ENCODE results near the gene L1CAM. TPM values are rescaled to one million over a fixed set of nuclear protein-coding genes. Genes with fewer than 3 reads are reported as not detected.

Gene L1CAM
- total and polyA plus RNA-seq, 2 experiments from 2014 or later = 0.33 to 0.69 TPM

GRCh38 chrX:153865321-153865580, 20.7 kb downstream of the L1CAM start:
- Histone ChIP-seq H3K4me1 (ENCODE audit: insufficient read depth) (no peaks in the 10 kb centered on the region), H2AFZ (no peak overlapping the region), H3K36me3 (replicated peaks; ENCODE audit: insufficient read depth, low read depth) (no peaks in the 10 kb centered on the region), H3K4me2 (no peak overlapping the region), H3K9me3 (ENCODE audit: low read depth) (no peaks in the 10 kb centered on the region), H3K9me2 (replicated peaks; ENCODE audit: insufficient read depth) (no peaks in the 10 kb centered on the region), H3K27me3 (no peaks in the 10 kb centered on the region), H3K27ac (no peak overlapping the region), H4K20me1 (ENCODE audit: insufficient read depth, poor library complexity, severe bottlenecking) (no peaks in the 10 kb centered on the region), H3K79me2 (no peaks in the 10 kb centered on the region), H3K4me3 (no peak overlapping the region)
- DNase-seq (ENCODE audit: low spot score) = no peak
- WGBS (ENCODE audit: low lambda C conversion rate, missing lambda C conversion rate) = 91% methylated on average over 6 of the region's 11 CpGs
- TF ChIP-seq EZH2phosphoT487 (IDR thresholded peaks at IDR 0.05; ENCODE audit: low read depth, severe bottlenecking, unreplicated experiment) (no peak), EZH2 (IDR thresholded peaks at IDR 0.05; ENCODE audit: borderline replicate concordance) (no peak), CTCF (IDR thresholded peaks at IDR 0.05; ENCODE audit: poor library complexity) (no peak)

GRCh38 chrX:153864561-153865320, 21.2 kb downstream of the L1CAM start:
- TF ChIP-seq EZH2 (IDR thresholded peaks at IDR 0.05; ENCODE audit: borderline replicate concordance) (no peak), EZH2phosphoT487 (IDR thresholded peaks at IDR 0.05; ENCODE audit: low read depth, severe bottlenecking, unreplicated experiment) (no peak), CTCF (IDR thresholded peaks at IDR 0.05; ENCODE audit: poor library complexity) (no peak)

GRCh38 chrX:153864101-153864500, 21.9 kb downstream of the L1CAM start:
- Histone ChIP-seq H3K27me3 (no peaks in the 10 kb centered on the region), H2AFZ (no peak overlapping the region), H3K4me2 (no peak overlapping the region), H3K27ac (no peak overlapping the region), H4K20me1 (ENCODE audit: insufficient read depth, poor library complexity, severe bottlenecking) (no peaks in the 10 kb centered on the region), H3K4me3 (no peak overlapping the region), H3K79me2 (no peaks in the 10 kb centered on the region), H3K9me3 (ENCODE audit: low read depth) (no peaks in the 10 kb centered on the region), H3K36me3 (replicated peaks; ENCODE audit: insufficient read depth, low read depth) (no peaks in the 10 kb centered on the region), H3K9me2 (replicated peaks; ENCODE audit: insufficient read depth) (no peaks in the 10 kb centered on the region), H3K4me1 (ENCODE audit: insufficient read depth) (no peaks in the 10 kb centered on the region)
- DNase-seq (ENCODE audit: low spot score) = no peak
- TF ChIP-seq CTCF (IDR thresholded peaks at IDR 0.05; ENCODE audit: poor library complexity) = no peak
- WGBS (ENCODE audit: low lambda C conversion rate, missing lambda C conversion rate) = 81% methylated on average over 10 of the region's 10 CpGs

More at GRCh38 chrX:153864561-153865320, 21.2 kb downstream of the L1CAM start:
- Histone ChIP-seq H3K9me2 (replicated peaks; ENCODE audit: insufficient read depth) (no peaks in the 10 kb centered on the region), H3K79me2 (no peaks in the 10 kb centered on the region), H3K9me3 (ENCODE audit: low read depth) (no peaks in the 10 kb centered on the region), H3K4me2 (no peak overlapping the region), H2AFZ (no peak overlapping the region), H3K4me1 (ENCODE audit: insufficient read depth) (no peaks in the 10 kb centered on the region), H3K36me3 (replicated peaks; ENCODE audit: insufficient read depth, low read depth) (no peaks in the 10 kb centered on the region), H3K27ac (no peak overlapping the region), H3K4me3 (no peak overlapping the region), H4K20me1 (ENCODE audit: insufficient read depth, poor library complexity, severe bottlenecking) (no peaks in the 10 kb centered on the region), H3K27me3 (no peaks in the 10 kb centered on the region)
- WGBS (ENCODE audit: low lambda C conversion rate, missing lambda C conversion rate) = 89% methylated on average over 29 of the region's 30 CpGs
- DNase-seq (ENCODE audit: low spot score) = no peak
